H1 (cell line): ENCODE data around the gene NT5C. TPM values are rescaled to one million over a fixed set of nuclear protein-coding genes. Genes with fewer than 3 reads are reported as not detected.

ENCODE experiments used
- CTCF ChIP-seq, 3 experiments: IDR thresholded peaks; 1 replicate in 2 of 3; 2 replicates in 1 of 3; pipeline versions ENCODE4 v1.5.1 to v1.6.1; 2011; ENCODE audit warnings: low read length in 3 of 3, mild to moderate bottlenecking in 3 of 3, inconsistent platforms in 2 of 3, low read depth in 1 of 3, moderate library complexity in 1 of 3; ENCODE audit not compliant: insufficient read depth in 1 of 3; ENCODE audit errors: control extremely low read depth in 1 of 3
- GABPA ChIP-seq: IDR thresholded peaks from 2 replicates; pipeline ENCODE4 v1.6.1; 2011; ENCODE audit warnings: mild to moderate bottlenecking, low read length, moderate library complexity, borderline replicate concordance; ENCODE audit not compliant: insufficient read depth
- MAFK ChIP-seq: IDR thresholded peaks from 2 replicates; pipeline ENCODE4 v1.6.1; 2012; ENCODE audit warnings: low read depth, mild to moderate bottlenecking, improper control_type of control experiment, low read length
- RAD21 ChIP-seq, 2 experiments: IDR thresholded peaks in 1 of 2; conservative IDR thresholded peaks in 1 of 2; 2 replicates each; pipeline ENCODE4 v1.6.1; 2011; ENCODE audit warnings: low read depth in 2 of 2, low read length in 2 of 2, improper control_type of control experiment in 1 of 2, inconsistent platforms in 1 of 2, mild to moderate bottlenecking in 1 of 2, moderate library complexity in 1 of 2
- SIRT6 ChIP-seq: IDR thresholded peaks from one replicate; pipeline ENCODE4 v1.7.1; 2012; ENCODE audit warnings: low read length, inconsistent platforms
- SP2 ChIP-seq: IDR thresholded peaks from 2 replicates; pipeline ENCODE4 v1.6.1; 2012; ENCODE audit warnings: mild to moderate bottlenecking, low read length, inconsistent platforms
- TAF1 ChIP-seq: IDR thresholded peaks from 2 replicates; pipeline ENCODE4 v1.6.1; 2011; ENCODE audit warnings: mild to moderate bottlenecking, low read depth, low read length
- polyA plus RNA-seq, 7 experiments: library from polyadenylated mRNA; depleted of rRNA in 3 of 7; stranded (reverse) in 5 of 7; unstranded in 2 of 7; fragments of >200 nt in 5 of 7; fragments of 200-250 nt in 2 of 7; gene quantifications; 1 replicate in 5 of 7; 2 replicates in 1 of 7; 4 replicates in 1 of 7; pipeline versions ENCODE4 v1.2.1 to v1.2.3, GENCODE V29; 2011 to 2013; ENCODE audit warnings: missing spikeins in 2 of 7, mixed read lengths in 2 of 7
- total RNA-seq: library from RNA; stranded (reverse); fragmentation: NEBNext Ultra II Directional; extraction: Animal tissue kit (Norgen Biotek cat#: 25700); gene quantifications from 2 replicates; pipeline ENCODE4 v1.2.1, GENCODE V29; 2021

NT5C gene
- total and polyA plus RNA-seq, 2 of the 8 experiments (the other 6 are each of a cell fraction or from before 2014, with no cell fraction given), result 52.1 to 66.4 TPM

- TF ChIP-seq CTCF (IDR thresholded peaks at IDR 0.05; ENCODE audit: control extremely low read depth in 1 of 3, insufficient read depth in 1 of 3, low read depth in 1 of 3, low read length in 3 of 3) (peak; percentile 88 to 95 (median 94)), RAD21 (IDR thresholded peaks at IDR 0.05 in 1 of 2, conservative IDR thresholded peaks at IDR 0.05 in 1 of 2; ENCODE audit: low read depth in 2 of 2, low read length in 2 of 2) (peak; percentile 83 to 91), SIRT6 (no peak), TAF1 (no peak), MAFK (no peak), SP2 (no peak), GABPA (peak; percentile 79; the same call in 1 of the 2 replicates)
These were observed 17.6 kb downstream of the NT5C start (continued) for GRCh38 chr17:75113798-75114551.
